HG03139 (cell line): ENCODE data around the gene AKAP17A.
A peak's percentile ranks its signal among the peaks of the same experiment; 100 is the strongest.
"Not testable (repeated sequence)": the region's sequence is repeated elsewhere in the genome, so short reads cannot be mapped to it uniquely, and the experiment has no call there.

Source experiments
- ATAC-seq: cut with Tn5 transposase; IDR thresholded peaks from one replicate; pipeline ENCODE4 v1.9.1; 2021; ENCODE audit not compliant: unreplicated experiment

Gene AKAP17A

DNA sequence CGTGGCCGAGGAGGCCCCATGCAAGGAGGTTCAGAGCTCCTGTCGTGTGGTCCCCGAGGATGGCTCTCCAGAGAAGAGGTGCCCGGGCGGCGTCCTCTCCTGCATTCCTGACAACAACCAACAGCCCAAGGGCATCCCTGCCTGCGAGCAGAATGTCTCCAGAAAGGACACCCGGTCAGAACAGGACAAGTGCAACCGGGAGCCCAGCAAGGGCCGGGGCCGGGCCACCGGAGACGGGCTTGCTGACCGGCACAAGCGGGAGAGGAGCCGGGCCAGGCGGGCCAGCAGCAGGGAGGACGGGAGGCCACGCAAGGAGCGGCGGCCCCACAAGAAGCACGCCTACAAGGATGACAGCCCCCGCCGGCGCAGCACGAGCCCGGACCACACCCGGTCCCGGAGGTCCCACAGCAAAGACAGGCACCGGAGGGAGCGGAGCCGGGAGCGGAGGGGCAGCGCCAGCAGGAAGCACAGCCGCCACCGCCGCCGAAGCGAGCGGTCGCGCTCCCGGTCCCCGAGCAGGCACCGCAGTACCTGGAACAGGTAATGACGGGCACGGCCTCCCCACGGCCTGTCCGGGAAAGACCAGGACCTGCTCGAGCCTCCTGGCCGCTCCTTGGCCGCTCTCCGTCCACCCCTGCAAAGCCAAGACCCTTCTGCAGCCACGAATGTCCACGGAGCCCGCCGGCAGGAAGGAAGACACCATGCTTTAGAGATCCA lies 9.8 kb downstream of the AKAP17A start:
- no peak for ATAC-seq

GRCh38 chrX:1601768-1602085 lies 10.3 kb downstream of the AKAP17A start:
- no peak for ATAC-seq

GRCh38 chrX:1602299-1602698 lies 10.9 kb downstream of the AKAP17A start:
- ATAC-seq, result no peak

DNA sequence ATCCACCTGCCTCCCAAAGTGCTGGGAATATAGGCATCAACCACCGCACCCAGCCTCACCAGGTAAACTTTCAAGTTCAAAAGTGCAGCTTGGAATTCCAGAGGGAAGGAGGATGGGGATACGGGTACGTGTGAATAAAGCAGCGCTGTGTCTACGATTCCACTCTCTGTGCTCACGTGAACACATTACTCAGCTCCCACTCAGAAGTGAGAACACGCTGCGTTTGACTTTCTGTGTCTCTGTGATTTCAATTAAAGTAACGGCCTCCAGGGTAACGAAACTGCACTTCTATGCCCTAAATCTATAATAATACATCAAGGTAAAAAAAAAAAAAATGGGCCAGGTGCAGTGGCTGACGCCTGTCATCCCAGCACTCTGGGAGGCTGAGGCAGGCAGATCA lies 15.1 kb downstream of the AKAP17A start:
- ATAC-seq, result no peak

- no peak for ATAC-seq
Measured at GRCh38 chrX:1609311-1609710, 17.9 kb downstream of the AKAP17A start.

GRCh38 chrX:1609762-1610161 lies 18.4 kb downstream of the AKAP17A start:
- no peak for ATAC-seq

DNA sequence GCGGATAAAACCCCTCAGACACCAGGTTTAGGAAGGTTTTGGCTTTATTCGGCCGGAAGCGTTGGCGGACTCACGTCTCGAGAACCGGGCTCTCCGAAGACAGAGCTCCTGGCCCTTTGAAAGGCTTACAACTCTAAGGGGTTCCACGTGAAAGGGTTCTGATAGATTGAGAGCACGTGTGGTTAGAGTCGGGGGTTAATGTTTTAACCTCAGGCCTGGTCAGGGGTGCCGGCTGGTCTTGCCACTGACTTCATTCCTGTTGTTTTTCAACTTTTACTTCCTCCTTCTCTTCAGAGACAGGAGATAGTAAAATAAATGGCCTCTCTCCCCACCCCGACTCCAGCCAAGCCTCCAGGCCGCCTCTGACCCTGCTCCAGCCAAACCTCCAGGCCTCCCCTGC lies 18.8 kb downstream of the AKAP17A start:
- peak; percentile 52 for ATAC-seq

DNA sequence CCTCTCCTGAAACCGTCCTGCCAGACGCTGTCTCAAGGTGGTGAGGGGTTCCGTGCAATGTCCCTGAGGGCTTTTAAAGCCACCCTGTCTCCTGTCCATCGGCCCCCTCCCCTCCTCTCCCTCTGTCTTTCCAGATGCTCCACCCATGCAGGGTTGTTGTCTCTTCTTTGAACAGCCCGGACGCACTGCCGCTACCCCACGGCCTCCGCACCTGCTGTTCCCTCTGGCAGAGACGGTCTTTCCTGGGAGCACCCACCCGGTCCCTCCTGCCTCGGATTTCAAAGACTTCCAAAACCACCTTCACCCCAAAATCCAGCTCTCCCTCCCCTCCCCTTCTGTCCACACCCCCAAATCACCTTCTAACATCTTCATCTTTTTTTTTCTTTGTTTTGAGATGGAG lies 19.3 kb downstream of the AKAP17A start:
- ATAC-seq, result no peak

DNA sequence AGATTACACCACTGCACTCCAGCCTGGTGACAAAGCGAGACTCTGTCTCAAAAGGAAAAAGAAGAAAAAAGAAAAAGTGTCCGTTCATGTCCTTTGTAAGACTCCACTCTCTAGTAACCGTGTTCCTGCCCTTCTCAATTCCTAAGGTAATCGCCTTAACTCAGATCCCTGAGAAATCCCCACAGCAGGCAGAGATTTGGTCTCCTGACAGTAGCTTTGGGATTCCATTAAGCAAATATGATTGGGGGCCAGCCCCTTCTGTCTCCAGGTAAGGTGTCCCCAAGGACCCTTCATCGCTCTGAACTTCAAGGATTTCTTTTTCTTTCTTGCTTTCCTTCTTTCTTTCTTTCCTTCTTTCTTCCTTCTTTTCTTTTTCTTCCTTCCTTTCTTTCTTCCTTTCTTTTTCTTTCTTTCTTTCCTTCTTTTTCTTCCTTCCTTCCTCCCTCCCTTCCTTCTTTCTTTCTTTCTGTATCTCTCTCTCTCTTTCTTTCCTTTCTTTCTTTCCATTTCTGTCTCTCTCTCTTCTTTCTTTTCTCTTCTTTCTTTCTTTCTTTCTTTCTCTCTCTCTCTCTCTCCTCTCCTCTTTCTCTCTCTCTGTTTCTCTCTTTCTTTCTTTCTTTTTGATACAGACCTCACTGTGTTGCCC lies 21.4 kb downstream of the AKAP17A start:
- no peak for ATAC-seq

GRCh38 chrX:1614927-1615326 lies 23.5 kb downstream of the AKAP17A start, which contains the start of gene ASMT:
TSS of gene ASMT (plus strand) at chrX:1615059. CDS start at chrX:1615200, 141 bp downstream.
- ATAC-seq, result no peak

- no peak for ATAC-seq
Measured at GRCh38 chrX:1618689-1619088, 27.3 kb downstream of the AKAP17A start.

- ATAC-seq, result no peak
Measured at GRCh38 chrX:1623691-1624090, 32.3 kb downstream of the AKAP17A start.

DNA sequence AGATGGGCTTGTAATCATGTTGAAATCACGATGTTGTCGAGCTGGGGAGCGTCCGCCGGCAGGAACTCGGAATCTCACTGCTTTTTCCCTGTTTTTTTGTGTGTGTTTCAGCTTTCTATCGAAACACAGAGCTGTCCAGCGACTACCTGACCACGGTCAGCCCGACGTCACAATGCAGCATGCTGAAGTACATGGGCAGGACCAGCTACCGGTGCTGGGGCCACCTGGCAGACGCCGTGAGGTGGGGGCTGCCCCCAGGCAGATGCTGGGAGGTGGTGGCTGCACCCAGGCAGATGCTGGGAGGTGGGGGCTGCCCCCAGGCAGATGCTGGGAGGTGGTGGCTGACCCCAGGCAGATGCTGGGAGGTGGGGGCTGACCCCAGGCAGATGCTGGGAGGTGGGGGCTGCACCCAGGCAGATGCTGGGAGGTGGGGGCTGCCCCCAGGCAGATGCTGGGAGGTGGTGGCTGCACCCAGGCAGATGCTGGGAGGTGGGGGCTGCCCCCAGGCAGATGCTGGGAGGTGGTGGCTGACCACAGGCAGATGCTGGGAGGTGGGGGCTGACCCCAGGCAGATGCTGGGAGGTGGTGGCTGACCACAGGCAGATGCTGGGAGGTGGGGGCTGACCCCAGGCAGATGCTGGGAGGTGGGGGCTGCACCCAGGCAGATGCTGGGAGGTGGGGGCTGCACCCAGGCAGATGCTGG lies 32.9 kb downstream of the AKAP17A start:
- not testable (repeated sequence) for ATAC-seq

DNA sequence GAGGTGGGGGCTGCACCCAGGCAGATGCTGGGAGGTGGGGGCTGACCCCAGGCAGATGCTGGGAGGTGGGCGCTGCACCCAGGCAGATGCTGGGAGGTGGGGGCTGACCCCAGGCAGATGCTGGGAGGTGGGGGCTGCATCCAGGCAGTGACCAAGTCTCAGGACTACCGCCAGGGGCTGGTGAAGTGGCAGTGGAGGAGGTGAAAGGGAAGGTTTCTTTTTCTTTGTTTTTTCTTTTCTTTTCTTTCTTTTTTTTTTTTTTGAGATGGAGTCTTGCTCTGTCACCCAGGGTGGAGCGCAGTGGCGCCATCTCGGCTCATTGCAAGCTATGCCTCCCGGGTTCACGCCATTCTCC lies 33.4 kb downstream of the AKAP17A start:
- ATAC-seq, result not testable (repeated sequence)

DNA sequence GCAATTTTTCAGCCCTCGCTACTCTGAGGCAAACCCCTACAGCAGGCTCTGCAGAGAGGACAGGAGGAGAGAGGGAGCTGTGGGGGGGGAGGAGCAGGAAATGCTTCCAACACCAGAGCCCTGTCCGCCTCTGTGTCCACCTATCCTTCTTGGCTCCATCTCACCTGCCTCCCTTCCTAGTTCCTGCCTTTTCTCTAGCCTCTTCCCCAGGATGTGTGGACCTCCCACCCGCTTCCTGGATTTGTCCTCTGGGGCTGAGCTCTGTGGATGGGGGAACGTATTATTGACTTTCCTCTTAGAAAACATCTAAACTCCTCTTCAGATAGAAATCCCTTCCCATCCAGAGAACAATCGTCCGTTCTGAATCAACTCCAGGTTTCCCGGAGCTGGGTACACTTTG lies 37.8 kb downstream of the AKAP17A start:
- ATAC-seq, result no peak

DNA sequence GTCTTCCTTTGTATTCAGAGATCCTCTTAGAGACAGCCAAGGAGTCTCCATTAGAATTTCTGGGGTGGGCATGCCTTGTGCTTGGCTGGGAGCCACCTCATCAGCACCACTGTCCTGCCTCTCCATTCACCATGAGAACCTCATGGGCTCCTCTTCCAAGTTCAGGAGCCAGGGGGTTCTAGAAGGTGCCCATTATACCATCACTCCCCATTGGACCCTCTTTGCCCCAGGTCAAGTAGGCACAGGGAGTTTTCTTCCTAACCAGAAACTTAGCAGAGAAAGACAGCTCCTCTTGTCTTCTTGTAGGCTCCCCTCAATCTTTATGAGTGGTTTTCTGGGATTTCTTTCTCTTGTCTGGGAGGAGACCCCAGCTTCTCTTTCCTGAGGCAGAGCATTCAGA lies 54.6 kb downstream of the AKAP17A start:
- no peak for ATAC-seq

DNA sequence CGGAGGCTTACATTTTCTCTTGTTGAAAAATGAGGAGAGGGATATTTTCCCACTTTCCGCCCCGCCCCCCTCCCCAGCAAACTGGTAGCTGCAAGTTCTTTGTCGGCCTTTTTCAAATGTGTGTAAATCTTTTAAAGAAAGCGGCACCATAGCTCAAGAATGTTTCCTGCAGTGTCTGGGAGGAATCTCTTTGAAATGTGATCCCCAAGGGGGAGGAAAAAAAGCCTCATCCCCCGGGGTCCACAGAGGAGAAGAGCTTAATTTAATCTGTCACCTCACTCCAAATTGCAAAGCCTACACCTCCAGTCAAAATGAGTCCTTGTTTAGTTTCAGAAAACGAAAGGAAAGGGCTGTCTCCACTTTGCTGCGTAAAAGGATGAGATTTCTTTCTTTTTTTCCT lies 58.2 kb downstream of the AKAP17A start:
- no peak for ATAC-seq
